Stomach (tissue), 9 donors: ENCODE data around the gene MYD88. TPM values are rescaled to one million over a fixed set of nuclear protein-coding genes. Genes with fewer than 3 reads are reported as not detected.

ENCODE experiments used
- DNase-seq, 2 donors: peaks; one replicate each; pipeline versions ENCODE4 v3.0.0 to v3.0.0-alpha.2; 2013 to 2019
- H3K27ac ChIP-seq, 5 donors: fragments of 200-600 bp in 4 of 5; sonication (generic) in 4 of 5; one replicate each; pipeline ENCODE4 v1.5.1; 2013 to 2019; ENCODE audit warnings: mild to moderate bottlenecking in 1 of 5, moderate library complexity in 1 of 5
- H3K27me3 ChIP-seq, 3 donors: fragments of 200-600 bp; sonication (generic); one replicate each; pipeline ENCODE4 v1.5.1; 2017 to 2019; ENCODE audit warnings: mixed run types in 1 of 3
- H3K36me3 ChIP-seq, 4 donors: fragments of 200-600 bp; sonication (generic); 1 replicate in 3 of 4; 2 replicates in 1 of 4; pipeline ENCODE4 v1.5.1; 2016 to 2019
- H3K4me1 ChIP-seq, 4 donors: fragments of 200-600 bp; sonication (generic); one replicate each; pipeline ENCODE4 v1.5.1; 2016 to 2019
- H3K4me3 ChIP-seq, 4 donors: fragments of 200-600 bp; sonication (generic) in 3 of 4; one replicate each; pipeline ENCODE4 v1.5.1; 2016 to 2019; ENCODE audit warnings: mild to moderate bottlenecking in 1 of 4
- H3K9me3 ChIP-seq, 4 donors: fragments of 200-600 bp; sonication (generic); one replicate each; pipeline ENCODE4 v1.5.1; 2016 to 2019
- CTCF ChIP-seq, 7 experiments: fragments of 450-650 bp in 4 of 7; fragments of 200-600 bp in 3 of 7; sonication (generic) in 3 of 7; IDR thresholded peaks; one replicate each; pipeline ENCODE4 v1.5.1; 2016 to 2019; ENCODE audit warnings: antibody characterized with exemption in 7 of 7, control low read depth in 2 of 7, mild to moderate bottlenecking in 1 of 7
- EP300 ChIP-seq: sonication (generic); formaldehyde crosslinking; IDR thresholded peaks from one replicate; pipeline ENCODE4 v1.6.1; 2017; ENCODE audit warnings: antibody characterized with exemption
- POLR2A ChIP-seq, 4 donors: fragments of 450-650 bp; IDR thresholded peaks; one replicate each; pipeline ENCODE4 v1.6.1; 2016; ENCODE audit warnings: antibody characterized with exemption in 4 of 4, control low read depth in 2 of 4, mild to moderate bottlenecking in 1 of 4, moderate library complexity in 1 of 4
- POLR2AphosphoS5 ChIP-seq, 3 donors: sonication (generic); formaldehyde crosslinking; IDR thresholded peaks; one replicate each; pipeline ENCODE4 v1.6.1; 2016; ENCODE audit warnings: antibody characterized with exemption in 3 of 3
- WGBS, 5 donors: extraction: QIAGEN DNeasy Blood & Tissue Kit in 3 of 5; methylation state at CpG; one replicate each; pipeline versions ENCODE4 v1.1.5 to v1.1.7; 2013 to 2018; 5-methylcytosine and 5-hydroxymethylcytosine counted together
- intact Hi-C: fragments of 100-400 bp; cut with DNase I; formaldehyde crosslinking; loops from one replicate; pipeline ENCODE4 v1.15.1; 2023; ENCODE audit warnings: low total_unique reads
- polyA plus RNA-seq, 3 donors: library from polyadenylated mRNA; stranded (reverse); fragments of 200-250 nt; gene quantifications; one replicate each; pipeline ENCODE4 v1.2.3, GENCODE V29; 2013
- total RNA-seq, 5 donors: library from RNA; depleted of rRNA; stranded (reverse); fragments of >200 nt; gene quantifications; one replicate each; pipeline versions ENCODE4 v1.1.0 to v1.2.3, GENCODE V29; 2014 to 2016
- donor health status: healthy with polysubstance abuse.
- donor health status: Bipolar disorder and iron deficiency.
- donor health status: healthy.

Gene MYD88
- total and polyA plus RNA-seq, 8 donors = 9.0 to 67.8 (median 31.9) TPM

DNA sequence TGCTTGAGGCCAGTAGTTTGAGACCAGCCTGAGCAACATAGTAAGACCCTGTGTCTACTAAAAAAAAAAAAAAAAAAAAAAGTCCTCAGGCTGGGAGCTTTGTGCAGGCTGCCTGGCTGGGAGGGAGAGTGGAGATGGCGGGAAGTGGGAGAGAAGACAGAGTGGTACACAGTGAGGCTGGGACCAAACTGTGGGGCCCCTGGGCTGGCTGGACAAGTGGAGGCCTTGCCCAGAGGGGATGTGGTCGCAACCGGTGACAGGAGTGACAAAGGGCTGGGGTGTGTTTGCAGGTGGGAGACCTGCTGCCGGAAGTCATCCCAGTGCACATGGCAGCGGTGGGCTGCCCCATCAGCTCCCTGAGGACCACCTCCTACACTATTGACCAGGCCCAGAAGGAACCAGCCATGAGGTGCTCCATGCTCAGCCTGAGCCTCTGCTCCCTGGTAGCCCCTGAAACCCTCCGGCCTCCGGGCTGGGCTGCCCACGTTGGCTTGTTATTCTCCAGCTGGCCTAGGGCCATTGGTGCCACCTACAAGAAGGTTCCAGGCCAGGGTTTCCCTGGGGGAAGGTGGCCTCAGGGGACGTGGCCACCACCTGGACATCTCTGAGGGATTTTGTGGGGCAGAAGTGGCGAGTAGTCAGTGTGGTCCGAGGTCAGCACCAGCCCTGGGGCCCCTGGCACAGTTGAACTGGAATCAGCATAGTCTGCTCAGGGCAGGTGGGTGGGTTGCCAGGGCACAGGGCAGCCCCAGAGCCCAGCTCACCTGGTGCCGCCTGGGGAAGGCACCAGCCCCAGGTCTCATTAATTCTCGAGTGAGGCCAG, 24.2 kb upstream of the MYD88 start:
- Histone ChIP-seq H3K4me1 (peaks cover 0 to 14% (median 5%) of the 10 kb centered on the region in 4 donors), H3K9me3 (no peaks in the 10 kb centered on the region), H3K4me3 (no peak overlapping the region), H3K36me3 (peaks cover 0 to 10% (median 8%) of the 10 kb centered on the region in 4 donors), H3K27me3 (no peaks in the 10 kb centered on the region), H3K27ac (no peak overlapping the region)
- TF ChIP-seq POLR2A (IDR thresholded peaks at IDR 0.05) = no peak
- TF ChIP-seq EP300 = no peak
- no peak for TF ChIP-seq CTCF (IDR thresholded peaks at IDR 0.05)
- TF ChIP-seq POLR2AphosphoS5 (IDR thresholded peaks at IDR 0.05) = no peak
- intact Hi-C loops = no loop called here
- WGBS, 5 donors = 83 to 93% (median 90%) methylated on average over 8 to 13 of the region's 13 CpGs
- no peak for DNase-seq

- no peak for DNase-seq
- intact Hi-C loops = no loop called here
- 72 to 83% (median 82%) methylated on average over 13 of the region's 13 CpGs for WGBS, 5 donors
These were observed 23.4 kb upstream of the MYD88 start for GRCh38 chr3:38114875-38115644.

GRCh38 chr3:38115645-38116427, 22.6 kb upstream of the MYD88 start:
- WGBS, 5 donors = 58 to 66% (median 65%) methylated on average over 9 of the region's 9 CpGs
- intact Hi-C loops = no loop called here
- TF ChIP-seq EP300 (no peak), POLR2AphosphoS5 (IDR thresholded peaks at IDR 0.05) (no peak), POLR2A (IDR thresholded peaks at IDR 0.05) (no peak), CTCF (IDR thresholded peaks at IDR 0.05) (no peak)
- Histone ChIP-seq H3K4me3 (no peak overlapping the region), H3K27ac (no peak overlapping the region), H3K9me3 (no peaks in the 10 kb centered on the region), H3K27me3 (no peaks in the 10 kb centered on the region), H3K36me3 (peaks cover 9 to 26% (median 21%) of the 10 kb centered on the region in 4 donors), H3K4me1 (peaks cover 0 to 14% (median 5%) of the 10 kb centered on the region in 4 donors)
- no peak for DNase-seq

More at GRCh38 chr3:38114875-38115644, 23.4 kb upstream of the MYD88 start:
- no peaks in the 10 kb centered on the region for H3K27me3 ChIP-seq
- peaks cover 3 to 18% (median 13%) of the 10 kb centered on the region in 4 donors for H3K36me3 ChIP-seq
- TF ChIP-seq POLR2AphosphoS5 (IDR thresholded peaks at IDR 0.05) (no peak), POLR2A (IDR thresholded peaks at IDR 0.05) (no peak), CTCF (IDR thresholded peaks at IDR 0.05) (no peak)
- H3K9me3 ChIP-seq = no peaks in the 10 kb centered on the region
- no peak overlapping the region for H3K4me3 ChIP-seq
- H3K4me1 ChIP-seq = peaks cover 0 to 14% (median 5%) of the 10 kb centered on the region in 4 donors
- H3K27ac ChIP-seq = no peak overlapping the region
